Measurements from ENCODE around the gene HBM.
A peak's percentile ranks its signal among the peaks of the same experiment; 100 is the strongest.
"Not testable (repeated sequence)": the region's sequence is repeated elsewhere in the genome, so short reads cannot be mapped to it uniquely, and the experiment has no call there.

The HBM gene

DNA sequence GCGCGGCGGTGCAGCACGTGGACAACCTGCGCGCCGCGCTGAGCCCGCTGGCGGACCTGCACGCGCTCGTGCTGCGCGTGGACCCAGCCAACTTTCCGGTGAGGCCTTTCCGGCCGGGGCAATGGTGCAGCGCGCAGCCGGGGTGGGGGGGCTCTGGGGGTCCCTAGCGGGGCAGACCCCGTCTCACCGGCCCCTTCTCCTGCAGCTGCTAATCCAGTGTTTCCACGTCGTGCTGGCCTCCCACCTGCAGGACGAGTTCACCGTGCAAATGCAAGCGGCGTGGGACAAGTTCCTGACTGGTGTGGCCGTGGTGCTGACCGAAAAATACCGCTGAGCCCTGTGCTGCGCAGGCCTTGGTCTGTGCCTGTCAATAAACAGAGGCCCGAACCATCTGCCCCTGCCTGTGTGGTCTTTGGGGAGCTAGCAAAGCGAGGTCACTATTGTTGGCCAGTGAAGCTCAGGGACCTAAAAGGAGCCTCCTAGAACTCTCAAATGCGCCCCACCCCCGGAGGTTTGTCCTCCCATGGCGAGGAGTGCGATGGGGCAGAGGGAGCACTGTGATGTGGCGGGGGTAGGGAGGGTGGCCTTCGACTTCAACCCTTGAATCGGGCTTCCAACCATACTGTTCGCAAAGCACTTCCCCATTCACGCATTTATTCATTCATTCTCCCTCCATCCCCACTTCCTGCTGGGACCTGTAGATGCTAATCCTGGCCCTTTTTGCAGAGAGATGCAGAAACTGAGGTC is 770 bp downstream of the HBM start:
- Histone ChIP-seq H3K4me3 (peak overlapping the region; percentile 47), H3K27ac (no peak overlapping the region)
- DNase-seq (ENCODE audit: low spot score): no peak
- TF ChIP-seq, protein P1, sequence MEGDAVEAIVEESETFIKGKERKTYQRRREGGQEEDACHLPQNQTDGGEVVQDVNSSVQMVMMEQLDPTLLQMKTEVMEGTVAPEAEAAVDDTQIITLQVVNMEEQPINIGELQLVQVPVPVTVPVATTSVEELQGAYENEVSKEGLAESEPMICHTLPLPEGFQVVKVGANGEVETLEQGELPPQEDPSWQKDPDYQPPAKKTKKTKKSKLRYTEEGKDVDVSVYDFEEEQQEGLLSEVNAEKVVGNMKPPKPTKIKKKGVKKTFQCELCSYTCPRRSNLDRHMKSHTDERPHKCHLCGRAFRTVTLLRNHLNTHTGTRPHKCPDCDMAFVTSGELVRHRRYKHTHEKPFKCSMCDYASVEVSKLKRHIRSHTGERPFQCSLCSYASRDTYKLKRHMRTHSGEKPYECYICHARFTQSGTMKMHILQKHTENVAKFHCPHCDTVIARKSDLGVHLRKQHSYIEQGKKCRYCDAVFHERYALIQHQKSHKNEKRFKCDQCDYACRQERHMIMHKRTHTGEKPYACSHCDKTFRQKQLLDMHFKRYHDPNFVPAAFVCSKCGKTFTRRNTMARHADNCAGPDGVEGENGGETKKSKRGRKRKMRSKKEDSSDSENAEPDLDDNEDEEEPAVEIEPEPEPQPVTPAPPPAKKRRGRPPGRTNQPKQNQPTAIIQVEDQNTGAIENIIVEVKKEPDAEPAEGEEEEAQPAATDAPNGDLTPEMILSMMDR (IDR thresholded peaks at IDR 0.05): no peak

DNA sequence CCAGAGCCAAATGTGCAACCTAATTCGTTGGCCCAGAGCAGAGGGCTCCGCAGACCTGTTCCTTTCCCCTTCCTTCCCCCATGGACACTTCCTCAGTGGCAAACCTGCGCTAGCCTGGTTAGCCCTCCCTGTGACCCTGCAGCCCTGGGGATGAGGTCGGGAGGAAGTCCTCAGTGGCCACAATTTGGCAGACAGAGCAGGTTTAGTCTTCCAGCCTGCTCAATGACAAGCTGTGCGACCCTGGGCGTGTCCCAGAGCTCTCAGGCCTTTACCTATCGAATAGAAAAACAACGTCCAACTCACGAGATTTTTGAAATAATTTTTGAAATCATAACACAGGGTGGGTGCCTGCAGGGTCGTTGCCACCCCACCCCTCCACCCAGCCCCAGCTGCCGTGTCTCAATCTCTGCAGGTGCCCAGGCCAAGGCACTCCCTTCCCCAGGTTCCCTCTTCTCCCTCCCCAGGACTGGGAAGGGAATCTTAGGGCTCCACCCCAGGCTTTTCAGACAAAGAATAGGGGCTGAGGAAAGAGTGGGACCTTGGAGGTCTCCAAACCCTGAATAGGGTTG is 1.4 kb downstream of the HBM start:
- H3K4me3 ChIP-seq: no peak overlapping the region
- H3K27ac ChIP-seq: no peak overlapping the region
- no peak for DNase-seq (ENCODE audit: low spot score)
- TF ChIP-seq, protein P1 (IDR thresholded peaks at IDR 0.05): no peak

DNA sequence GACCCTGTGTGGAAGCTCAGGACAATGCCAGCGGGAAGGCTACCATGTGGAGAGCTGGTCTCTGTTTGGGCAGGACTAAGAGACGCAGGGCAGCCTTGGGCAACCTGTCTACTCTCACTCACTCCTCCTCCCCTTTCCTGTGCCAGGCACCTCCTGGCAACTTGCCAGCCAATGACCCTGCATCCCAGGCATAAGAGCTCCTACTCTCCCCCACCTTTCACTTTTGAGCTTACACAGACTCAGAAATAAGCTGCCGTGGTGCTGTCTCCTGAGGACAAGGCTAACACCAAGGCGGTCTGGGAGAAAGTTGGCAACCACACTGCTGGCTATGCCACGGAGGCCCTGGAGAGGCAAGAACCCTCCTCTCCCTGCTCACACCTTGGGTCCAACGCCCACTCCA is 2.6 kb downstream of the HBM start:
- Histone ChIP-seq H3K4me3 (no peak overlapping the region), H3K27ac (no peak overlapping the region)
- DNase-seq (ENCODE audit: low spot score): no peak
- TF ChIP-seq, protein P1 (IDR thresholded peaks at IDR 0.05): no peak

DNA sequence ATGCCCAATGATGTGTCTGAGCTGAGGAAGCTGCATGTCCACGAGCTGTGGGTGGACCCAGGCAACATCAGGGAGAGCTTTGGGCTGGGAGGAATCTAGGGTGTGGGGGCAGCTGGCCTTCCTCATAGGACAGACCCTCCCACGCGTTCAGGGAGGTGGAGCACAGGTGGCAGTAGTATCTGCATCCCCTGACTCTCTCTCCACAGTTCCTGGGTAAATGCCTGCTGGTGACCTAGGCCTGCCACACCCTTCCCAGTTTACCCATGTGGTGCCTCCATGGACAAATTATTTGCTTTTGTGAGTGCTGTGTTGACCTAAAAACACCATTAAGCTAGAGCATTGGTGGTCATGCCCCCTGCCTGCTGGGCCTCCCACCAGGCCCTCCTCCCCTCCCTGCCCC is 3.2 kb downstream of the HBM start:
- no peak overlapping the region for H3K27ac ChIP-seq
- TF ChIP-seq, protein P1 (IDR thresholded peaks at IDR 0.05): no peak
- DNase-seq (ENCODE audit: low spot score): no peak
- no peak overlapping the region for H3K4me3 ChIP-seq

DNA sequence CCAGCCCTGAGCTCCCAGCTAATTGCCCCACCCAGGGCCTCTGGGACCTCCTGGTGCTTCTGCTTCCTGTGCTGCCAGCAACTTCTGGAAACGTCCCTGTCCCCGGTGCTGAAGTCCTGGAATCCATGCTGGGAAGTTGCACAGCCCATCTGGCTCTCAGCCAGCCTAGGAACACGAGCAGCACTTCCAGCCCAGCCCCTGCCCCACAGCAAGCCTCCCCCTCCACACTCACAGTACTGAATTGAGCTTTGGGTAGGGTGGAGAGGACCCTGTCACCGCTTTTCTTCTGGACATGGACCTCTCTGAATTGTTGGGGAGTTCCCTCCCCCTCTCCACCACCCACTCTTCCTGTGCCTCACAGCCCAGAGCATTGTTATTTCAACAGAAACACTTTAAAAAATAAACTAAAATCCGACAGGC is 4.3 kb downstream of the HBM start:
- H3K4me3 ChIP-seq; DNase-seq (ENCODE audit: low spot score): not testable (repeated sequence)

DNA sequence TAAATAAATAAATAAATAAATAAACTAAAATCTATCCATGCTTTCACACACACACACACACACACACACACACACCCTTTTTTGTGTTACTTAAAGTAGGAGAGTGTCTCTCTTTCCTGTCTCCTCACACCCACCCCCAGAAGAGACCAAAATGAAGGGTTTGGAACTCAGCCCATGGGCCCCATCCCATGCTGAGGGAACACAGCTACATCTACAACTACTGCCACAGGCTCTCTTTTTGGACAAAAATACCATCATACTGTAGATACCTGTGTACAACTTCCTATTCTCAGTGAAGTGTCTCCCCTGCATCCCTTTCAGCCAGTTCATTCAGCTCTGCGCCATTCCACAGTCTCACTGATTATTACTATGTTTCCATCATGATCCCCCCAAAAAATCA is 5.0 kb downstream of the HBM start:
- H3K27ac ChIP-seq: no peak overlapping the region
- H3K4me3 ChIP-seq: no peak overlapping the region
- DNase-seq (ENCODE audit: low spot score): no peak
- TF ChIP-seq, protein P1 (IDR thresholded peaks at IDR 0.05): no peak

More for the DNA sequence above, 4.3 kb downstream of the HBM start:
- H3K27ac ChIP-seq: not testable (repeated sequence)

DNA sequence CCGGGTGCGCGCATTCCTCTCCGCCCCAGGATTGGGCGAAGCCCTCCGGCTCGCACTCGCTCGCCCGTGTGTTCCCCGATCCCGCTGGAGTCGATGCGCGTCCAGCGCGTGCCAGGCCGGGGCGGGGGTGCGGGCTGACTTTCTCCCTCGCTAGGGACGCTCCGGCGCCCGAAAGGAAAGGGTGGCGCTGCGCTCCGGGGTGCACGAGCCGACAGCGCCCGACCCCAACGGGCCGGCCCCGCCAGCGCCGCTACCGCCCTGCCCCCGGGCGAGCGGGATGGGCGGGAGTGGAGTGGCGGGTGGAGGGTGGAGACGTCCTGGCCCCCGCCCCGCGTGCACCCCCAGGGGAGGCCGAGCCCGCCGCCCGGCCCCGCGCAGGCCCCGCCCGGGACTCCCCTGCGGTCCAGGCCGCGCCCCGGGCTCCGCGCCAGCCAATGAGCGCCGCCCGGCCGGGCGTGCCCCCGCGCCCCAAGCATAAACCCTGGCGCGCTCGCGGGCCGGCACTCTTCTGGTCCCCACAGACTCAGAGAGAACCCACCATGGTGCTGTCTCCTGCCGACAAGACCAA is 6.7 kb downstream of the HBM start, which contains the start of gene HBA2:
TSS of gene HBA2 (plus strand) at position 503 of the 568 bp plus-strand sequence. CDS start at position 540, 37 bp downstream.
- not testable (repeated sequence) for H3K27ac ChIP-seq; H3K4me3 ChIP-seq; DNase-seq (ENCODE audit: low spot score)

DNA sequence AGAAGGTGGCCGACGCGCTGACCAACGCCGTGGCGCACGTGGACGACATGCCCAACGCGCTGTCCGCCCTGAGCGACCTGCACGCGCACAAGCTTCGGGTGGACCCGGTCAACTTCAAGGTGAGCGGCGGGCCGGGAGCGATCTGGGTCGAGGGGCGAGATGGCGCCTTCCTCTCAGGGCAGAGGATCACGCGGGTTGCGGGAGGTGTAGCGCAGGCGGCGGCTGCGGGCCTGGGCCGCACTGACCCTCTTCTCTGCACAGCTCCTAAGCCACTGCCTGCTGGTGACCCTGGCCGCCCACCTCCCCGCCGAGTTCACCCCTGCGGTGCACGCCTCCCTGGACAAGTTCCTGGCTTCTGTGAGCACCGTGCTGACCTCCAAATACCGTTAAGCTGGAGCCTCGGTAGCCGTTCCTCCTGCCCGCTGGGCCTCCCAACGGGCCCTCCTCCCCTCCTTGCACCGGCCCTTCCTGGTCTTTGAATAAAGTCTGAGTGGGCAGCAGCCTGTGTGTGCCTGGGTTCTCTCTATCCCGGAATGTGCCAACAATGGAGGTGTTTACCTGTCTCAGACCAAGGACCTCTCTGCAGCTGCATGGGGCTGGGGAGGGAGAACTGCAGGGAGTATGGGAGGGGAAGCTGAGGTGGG is 7.6 kb downstream of the HBM start:
- not testable (repeated sequence) for DNase-seq (ENCODE audit: low spot score); H3K27ac ChIP-seq; H3K4me3 ChIP-seq

DNA sequence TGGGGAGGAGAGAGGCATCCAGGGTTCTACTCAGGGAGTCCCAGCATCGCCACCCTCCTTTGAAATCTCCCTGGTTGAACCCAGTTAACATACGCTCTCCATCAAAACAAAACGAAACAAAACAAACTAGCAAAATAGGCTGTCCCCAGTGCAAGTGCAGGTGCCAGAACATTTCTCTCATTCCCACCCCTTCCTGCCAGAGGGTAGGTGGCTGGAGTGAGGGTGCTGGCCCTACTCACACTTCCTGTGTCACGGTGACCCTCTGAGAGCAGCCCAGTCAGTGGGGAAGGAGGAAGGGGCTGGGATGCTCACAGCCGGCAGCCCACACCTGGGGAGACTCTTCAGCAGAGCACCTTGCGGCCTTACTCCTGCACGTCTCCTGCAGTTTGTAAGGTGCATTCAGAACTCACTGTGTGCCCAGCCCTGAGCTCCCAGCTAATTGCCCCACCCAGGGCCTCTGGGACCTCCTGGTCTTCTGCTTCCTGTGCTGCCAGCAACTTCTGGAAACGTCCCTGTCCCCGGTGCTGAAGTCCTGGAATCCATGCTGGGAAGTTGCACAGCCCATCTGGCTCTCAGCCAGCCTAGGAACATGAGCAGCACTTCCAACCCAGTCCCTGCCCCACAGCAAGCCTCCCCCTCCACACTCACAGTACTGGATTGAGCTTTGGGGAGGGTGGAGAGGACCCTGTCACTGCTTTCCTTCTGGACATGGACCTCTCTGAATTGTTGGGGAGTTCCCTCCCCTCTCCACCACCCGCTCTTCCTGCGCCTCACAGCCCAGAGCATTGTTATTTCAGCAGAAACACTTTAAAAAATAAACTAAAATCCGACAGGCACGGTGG is 8.4 kb downstream of the HBM start:
- not testable (repeated sequence) for H3K27ac ChIP-seq; H3K4me3 ChIP-seq; DNase-seq (ENCODE audit: low spot score)

Measured in coronary artery (tissue), 2 donors.